Body of pancreas (tissue), 4 donors: ENCODE data around the gene ARRB1.

Experiments
- POLR2A ChIP-seq, 3 donors: fragments of 450-650 bp; IDR thresholded peaks; one replicate each; pipeline ENCODE4 v1.6.1; 2016; ENCODE audit warnings: antibody characterized with exemption in 3 of 3, mild to moderate bottlenecking in 2 of 3
- TF ChIP-seq, protein P1 (sequence below), 7 experiments: fragments of 450-650 bp in 4 of 7; fragments of 200-600 bp in 3 of 7; sonication (generic) in 3 of 7; IDR thresholded peaks; one replicate each; pipeline ENCODE4 v1.5.1; 2016 to 2019; ENCODE audit warnings: antibody characterized with exemption in 7 of 7

- TF ChIP-seq, protein P1, sequence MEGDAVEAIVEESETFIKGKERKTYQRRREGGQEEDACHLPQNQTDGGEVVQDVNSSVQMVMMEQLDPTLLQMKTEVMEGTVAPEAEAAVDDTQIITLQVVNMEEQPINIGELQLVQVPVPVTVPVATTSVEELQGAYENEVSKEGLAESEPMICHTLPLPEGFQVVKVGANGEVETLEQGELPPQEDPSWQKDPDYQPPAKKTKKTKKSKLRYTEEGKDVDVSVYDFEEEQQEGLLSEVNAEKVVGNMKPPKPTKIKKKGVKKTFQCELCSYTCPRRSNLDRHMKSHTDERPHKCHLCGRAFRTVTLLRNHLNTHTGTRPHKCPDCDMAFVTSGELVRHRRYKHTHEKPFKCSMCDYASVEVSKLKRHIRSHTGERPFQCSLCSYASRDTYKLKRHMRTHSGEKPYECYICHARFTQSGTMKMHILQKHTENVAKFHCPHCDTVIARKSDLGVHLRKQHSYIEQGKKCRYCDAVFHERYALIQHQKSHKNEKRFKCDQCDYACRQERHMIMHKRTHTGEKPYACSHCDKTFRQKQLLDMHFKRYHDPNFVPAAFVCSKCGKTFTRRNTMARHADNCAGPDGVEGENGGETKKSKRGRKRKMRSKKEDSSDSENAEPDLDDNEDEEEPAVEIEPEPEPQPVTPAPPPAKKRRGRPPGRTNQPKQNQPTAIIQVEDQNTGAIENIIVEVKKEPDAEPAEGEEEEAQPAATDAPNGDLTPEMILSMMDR (IDR thresholded peaks at IDR 0.05), result no peak
- TF ChIP-seq POLR2A (IDR thresholded peaks at IDR 0.05), result no peak
These were observed 80.5 kb downstream of the ARRB1 start for GRCh38 chr11:75270896-75271418.
